TTC549 (cell line): ENCODE data around the gene CDH1.
"Not testable (repeated sequence)": the region's sequence is repeated elsewhere in the genome, so short reads cannot be mapped to it uniquely, and the experiment has no call there.

Experiments
- FAIRE-seq: peaks from 2 replicates; lab custom pipeline; 2012; peaks lifted over from hg19 to GRCh38; lab: Jason Lieb, UNC

Gene CDH1

DNA sequence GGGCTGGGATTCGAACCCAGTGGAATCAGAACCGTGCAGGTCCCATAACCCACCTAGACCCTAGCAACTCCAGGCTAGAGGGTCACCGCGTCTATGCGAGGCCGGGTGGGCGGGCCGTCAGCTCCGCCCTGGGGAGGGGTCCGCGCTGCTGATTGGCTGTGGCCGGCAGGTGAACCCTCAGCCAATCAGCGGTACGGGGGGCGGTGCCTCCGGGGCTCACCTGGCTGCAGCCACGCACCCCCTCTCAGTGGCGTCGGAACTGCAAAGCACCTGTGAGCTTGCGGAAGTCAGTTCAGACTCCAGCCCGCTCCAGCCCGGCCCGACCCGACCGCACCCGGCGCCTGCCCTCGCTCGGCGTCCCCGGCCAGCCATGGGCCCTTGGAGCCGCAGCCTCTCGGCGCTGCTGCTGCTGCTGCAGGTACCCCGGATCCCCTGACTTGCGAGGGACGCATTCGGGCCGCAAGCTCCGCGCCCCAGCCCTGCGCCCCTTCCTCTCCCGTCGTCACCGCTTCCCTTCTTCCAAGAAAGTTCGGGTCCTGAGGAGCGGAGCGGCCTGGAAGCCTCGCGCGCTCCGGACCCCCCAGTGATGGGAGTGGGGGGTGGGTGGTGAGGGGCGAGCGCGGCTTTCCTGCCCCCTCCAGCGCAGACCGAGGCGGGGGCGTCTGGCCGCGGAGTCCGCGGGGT is at the start of gene CDH1:
TSS of gene CDH1 (plus strand) at position 247 of the 684 bp plus-strand sequence. CDS start at position 371, 124 bp downstream.
- FAIRE-seq, result no peak

DNA sequence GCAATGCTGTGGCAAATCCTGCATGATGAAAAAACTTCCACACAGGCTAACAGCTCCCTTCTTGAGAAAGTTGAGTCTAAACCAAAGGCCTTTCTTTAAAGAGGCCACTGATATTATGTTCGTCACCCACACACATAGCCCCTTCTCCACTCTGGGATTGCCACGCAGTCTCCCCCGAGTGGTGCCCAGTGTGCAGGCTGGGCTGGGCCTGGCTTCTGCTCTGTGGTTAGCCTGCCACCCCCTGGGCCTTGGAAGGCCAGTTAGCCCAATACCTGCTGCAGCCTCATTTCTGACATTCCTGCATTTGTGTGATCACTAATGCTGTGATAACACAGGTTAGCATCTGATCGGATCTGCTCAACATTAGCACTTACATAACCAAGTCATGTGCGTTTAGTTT is 47.2 kb upstream of the CDH1 start:
- no peak for FAIRE-seq

DNA sequence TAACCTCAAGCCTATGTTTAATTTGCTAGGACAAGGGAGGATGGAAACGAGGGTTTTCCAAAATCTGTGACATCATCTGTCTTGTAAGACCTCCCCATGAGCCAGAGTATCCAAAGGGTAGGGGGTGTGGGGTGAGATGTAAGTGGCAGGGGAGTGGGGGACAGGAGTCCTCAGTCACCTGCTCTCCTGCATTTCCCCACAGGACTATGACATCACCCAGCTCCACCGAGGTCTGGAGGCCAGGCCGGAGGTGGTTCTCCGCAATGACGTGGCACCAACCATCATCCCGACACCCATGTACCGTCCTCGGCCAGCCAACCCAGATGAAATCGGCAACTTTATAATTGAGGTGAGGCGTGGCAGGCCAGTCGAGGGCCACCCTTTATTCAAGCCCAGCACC is 41.5 kb upstream of the CDH1 start:
- FAIRE-seq, result no peak

DNA sequence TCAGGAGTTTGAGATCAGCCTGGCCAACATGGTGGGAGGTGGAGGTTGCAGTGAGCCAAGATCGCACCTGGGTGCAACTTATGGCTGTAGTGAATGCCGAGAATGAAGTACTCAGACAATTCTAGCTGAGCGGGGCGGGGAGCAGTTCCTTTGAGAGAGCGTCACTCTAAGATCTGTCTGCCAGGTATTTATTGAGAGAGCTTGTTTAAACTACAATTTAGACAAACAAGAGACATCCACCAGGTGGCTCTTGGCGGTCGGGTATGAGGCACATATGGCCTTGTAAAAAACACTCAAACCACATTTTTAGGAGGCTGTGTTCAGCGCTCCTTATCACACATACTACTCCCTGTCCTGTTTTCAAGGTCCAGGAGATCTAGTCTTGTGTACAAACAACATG is 40.6 kb upstream of the CDH1 start:
- FAIRE-seq, result no peak

DNA sequence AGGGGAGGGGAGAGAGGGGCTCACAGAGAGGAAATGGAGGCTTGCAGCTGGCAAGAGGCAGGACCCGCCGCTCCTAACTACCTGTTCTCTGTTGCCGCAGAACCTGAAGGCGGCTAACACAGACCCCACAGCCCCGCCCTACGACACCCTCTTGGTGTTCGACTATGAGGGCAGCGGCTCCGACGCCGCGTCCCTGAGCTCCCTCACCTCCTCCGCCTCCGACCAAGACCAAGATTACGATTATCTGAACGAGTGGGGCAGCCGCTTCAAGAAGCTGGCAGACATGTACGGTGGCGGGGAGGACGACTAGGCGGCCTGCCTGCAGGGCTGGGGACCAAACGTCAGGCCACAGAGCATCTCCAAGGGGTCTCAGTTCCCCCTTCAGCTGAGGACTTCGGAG is 39.0 kb upstream of the CDH1 start:
- no peak for FAIRE-seq

DNA sequence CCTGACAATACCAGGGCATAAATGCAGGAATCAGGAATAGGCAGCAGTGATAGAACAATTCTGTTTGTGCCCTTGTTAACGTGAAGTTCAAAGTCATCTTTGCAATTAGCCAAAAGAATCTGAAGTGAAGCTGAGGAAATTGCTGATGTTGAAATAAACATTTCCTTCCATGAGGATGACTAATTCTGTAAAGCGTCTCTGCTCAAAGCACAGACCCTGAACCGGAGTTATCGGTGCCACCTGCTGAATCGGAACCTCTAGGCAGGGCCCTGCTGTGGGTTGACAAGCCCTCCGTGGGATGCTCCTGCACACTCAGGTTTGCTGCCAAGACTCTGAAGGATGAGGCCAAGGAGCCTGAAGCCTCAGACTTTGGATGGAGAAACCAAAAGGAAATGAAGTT is 37.0 kb upstream of the CDH1 start:
- FAIRE-seq, result no peak

DNA sequence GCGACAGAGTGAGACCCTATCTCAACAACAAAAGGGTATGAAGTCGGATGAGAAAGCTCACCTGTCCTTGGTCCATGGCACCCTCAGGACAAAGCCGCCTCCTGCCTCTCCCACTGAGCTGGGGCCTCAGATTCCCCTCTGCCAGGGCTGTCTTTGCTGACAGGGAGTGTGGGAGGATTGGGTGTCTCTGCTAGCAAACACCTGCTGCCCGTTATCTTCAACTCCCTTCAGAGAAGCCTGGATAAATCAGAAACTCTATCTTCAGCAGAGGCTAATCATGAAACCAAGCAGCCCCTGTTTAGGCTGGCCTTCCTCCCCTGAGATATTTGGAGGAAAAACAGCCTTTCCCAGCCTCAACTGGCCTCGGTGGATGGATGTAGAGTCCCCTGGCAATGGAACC is 36.3 kb upstream of the CDH1 start:
- no peak for FAIRE-seq

DNA sequence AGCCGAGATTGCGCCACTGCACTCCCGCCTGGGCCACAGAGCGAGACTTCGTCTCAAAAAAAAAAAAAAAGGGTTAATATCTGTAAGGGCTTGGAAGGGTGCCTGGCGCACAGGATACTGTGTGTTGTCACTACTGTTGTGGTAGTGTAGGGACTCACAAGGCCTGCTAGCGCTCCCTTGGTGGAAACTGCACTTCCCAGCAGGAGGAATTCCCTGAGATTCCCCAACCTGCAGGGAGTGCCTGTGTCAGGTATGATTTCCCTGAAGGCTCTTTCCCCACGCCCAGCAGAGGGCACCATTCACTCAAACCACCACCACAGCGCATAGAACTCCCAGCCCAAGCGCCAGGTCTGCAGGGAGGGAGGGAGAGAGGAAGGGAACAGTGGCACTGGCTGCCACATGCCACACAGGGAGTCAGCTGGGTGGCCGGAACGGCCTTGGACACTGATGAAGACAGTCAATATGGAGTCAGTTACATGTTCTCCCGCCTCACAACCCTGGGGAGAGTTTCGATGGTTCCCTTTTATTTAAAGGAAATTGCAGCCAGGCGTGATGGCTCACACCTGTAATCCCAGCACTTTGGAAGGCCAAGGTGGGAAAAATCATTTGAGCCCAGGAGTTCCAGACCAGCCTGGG is 32.7 kb upstream of the CDH1 start:
- FAIRE-seq, result no peak

DNA sequence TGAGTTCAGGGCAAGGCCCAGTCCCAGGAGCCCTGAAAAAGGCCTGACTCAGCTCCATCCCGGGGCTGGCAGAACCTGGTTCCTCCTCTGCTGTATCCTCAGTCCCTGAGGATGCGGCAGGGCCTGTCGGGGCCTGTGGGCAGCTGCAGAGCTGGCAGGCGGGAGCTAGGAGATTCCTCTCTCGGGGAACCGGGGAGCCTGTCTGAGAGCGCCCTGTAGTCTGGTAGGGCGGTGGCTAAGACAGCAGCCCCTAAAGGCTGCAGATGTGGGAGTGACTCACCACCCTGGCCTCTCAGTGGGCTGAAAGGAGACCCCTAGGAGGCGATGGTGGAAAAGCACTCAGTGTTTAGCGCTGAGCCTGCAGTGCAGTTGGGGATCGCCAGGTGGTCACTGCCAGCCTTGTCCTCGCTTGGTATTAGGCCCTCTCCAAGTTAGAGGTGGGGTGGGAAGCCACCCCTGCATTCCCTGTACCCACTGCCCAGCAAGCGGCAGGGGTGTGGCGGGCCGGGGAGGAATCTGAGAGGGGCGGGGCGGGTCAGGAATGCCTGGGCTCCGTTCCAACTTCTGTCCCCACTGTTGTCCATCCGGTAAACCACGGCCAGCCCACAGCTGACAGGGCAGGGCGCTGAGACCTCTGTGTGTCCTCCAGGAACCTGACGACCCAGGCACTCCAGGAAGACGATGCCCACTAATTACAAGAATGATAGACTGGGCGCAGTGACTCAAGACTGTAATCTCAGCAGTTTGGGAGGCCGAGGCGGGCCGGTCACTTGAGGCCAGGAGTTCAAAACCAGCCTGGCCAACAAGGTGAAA is 29.5 kb upstream of the CDH1 start:
- FAIRE-seq, result no peak

DNA sequence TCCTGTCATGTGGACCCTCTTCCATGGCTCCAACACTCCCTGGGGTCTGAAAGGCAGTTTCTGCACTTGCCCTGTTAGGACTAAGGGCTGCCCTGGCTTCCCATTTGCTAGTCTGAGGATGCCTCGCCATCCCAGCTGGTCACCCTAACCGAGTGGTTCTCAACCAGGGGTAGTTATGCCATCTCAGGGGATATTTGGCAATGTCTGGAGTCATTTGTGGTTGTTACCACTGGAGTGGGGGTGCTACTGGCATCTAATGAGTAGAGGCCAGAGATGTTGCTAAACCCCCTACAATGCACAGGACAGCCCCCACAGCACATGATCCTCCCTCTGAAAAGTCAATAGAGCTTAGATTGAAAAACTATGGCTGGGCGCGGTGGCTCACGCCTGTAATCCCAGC is 26.9 kb upstream of the CDH1 start:
- FAIRE-seq, result no peak

DNA sequence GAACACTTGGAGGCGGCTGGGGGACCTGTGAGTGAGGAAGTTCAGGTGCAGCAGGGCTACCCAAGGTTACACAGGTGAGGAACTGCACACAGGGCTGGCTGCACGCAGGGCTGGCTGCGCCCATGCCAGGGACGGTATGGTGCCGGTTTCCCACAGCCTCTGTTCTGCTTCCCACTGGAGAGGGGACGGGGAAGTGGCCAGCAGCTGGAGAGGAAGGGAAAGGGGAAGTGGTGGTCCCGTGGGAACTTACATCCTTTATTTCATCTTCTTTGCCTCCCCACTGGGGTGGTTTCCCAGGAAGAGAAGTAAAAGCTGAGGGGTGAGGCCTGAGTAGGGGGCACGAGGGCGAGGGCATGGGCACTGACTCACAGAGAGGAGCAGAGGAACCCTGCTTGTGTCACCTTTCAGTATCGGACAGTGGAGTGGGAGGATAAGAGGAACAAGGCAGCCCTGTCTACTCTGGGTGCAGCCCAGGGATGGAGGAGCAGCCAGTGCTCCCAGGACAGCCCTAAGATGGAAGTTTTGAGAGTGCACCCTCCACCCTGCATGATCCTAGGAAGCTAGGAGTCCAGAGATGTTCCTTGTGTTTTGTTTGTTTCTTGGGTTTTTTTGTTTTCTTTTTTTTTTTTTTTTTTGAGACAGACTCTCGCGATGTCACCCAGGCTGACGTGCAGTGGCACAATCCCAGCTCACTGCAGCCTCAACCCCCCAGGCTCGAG is 25.5 kb upstream of the CDH1 start:
- no peak for FAIRE-seq

DNA sequence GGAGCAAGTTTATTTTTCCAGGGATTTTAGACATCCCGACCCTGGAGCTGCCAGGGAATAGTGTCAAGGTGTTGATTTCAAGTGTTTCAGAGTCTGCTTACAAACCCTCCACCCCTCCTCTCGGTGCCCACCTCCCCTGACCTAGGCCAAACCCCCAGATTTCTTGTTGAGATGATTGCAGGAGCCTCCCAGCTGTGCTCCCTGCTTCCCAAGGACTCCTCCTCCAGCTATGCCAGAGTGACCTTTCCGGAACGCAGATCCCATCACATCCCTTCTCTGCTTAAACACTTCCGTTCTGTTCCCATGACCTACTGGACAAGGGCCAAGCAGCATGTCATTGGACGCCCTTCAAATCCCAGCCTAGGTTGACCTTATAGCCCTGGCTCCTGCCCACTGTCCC is 23.7 kb upstream of the CDH1 start:
- no peak for FAIRE-seq

DNA sequence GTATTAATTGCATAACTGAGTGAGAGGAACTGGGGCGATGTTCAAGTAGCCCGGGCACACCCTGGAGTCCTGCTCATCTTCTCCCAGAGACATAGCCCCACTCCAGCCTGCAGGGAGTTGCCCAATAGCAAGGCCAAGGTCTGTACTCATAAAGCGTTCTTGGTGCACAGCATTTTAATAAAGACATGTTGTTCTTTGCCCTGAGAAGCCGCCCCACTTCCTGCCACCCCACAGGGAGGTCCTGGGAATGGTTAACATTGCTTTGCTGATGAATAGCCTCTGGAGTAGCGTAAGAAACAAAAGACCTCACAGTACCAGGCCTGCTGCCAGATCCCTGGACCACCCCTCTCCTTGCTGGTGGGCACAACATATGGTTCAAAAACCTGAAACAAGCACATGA is 21.6 kb upstream of the CDH1 start:
- no peak for FAIRE-seq

DNA sequence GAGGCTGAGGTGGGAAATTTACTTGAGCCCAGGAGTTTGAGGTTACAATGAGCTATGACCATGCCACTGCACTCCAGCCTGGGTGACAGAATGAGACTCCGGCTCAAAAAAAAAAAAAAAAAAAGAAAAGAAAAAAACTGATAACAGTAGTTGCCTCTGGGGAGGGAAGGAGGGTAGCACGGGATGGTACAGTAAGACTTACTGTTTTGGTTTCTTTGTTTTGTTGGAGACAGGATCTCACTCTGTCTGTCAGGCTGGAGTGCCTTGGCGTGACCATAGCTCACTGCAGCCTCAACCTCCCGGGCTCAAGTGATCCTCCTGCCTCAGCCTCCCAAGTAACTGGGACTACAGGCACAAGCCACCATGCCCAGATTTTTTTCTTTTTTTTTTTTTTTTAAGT is 20.6 kb upstream of the CDH1 start:
- not testable (repeated sequence) for FAIRE-seq

DNA sequence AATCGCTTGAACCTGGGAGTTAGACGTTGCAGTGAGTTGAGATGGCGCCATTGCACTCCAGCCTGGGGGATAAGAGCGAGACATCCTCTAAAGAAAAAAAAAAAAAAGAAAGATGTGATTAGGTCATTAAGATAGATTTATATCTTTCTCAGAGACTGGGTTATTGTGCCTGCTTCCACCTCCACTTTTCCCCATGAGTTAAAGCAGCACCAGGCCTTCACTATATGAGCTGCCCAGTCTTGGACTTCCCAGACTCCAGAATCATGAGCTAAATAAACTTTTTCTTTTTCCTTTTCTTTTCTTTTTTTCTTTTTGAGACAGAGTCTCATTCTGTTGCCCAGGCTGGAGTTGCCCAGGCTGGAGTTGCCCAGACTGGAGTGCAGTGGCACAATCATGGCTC is 19.4 kb upstream of the CDH1 start:
- no peak for FAIRE-seq

DNA sequence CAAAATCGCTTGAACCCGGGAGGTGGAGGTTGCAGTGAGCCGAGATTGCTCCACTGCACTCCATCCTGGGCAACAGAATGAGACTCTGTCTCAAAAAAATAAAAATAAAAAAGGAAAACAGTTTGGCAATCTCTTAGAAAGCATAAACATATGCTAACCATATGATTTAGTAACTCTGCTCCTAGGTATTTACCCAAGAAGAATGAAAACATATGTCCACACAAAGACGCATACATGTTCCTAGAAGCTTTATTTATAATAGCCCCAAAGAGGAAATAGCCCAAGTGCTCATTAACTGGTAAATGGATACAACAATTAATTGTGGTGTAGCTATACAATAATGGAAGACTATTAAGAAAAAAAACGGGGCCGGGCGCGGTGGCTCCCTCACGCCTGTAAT is 18.5 kb upstream of the CDH1 start:
- no peak for FAIRE-seq

DNA sequence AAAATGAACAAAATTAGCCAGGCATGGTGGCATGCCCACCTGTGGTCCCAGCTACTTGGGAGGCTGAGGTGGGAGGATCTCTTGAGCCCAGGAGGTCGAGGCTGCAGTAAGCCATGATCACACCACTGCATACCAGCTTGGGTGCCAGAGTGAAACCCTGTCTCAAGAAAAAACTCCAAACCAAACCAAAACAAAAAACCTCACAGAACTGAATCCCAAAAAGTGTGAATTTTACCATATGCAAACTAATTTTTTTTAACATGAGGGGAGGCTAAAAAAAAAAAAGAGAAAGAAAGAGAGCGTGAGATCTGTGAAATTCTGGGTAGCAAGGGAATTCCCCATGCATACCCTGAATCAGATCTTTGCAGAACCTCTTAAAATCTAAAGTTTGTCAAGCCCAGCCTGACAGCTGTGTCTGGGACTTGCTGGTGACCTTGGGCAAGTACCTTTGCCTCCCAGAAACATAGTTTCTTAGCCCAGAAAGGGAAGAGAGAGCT is 17.1 kb upstream of the CDH1 start:
- FAIRE-seq, result no peak

DNA sequence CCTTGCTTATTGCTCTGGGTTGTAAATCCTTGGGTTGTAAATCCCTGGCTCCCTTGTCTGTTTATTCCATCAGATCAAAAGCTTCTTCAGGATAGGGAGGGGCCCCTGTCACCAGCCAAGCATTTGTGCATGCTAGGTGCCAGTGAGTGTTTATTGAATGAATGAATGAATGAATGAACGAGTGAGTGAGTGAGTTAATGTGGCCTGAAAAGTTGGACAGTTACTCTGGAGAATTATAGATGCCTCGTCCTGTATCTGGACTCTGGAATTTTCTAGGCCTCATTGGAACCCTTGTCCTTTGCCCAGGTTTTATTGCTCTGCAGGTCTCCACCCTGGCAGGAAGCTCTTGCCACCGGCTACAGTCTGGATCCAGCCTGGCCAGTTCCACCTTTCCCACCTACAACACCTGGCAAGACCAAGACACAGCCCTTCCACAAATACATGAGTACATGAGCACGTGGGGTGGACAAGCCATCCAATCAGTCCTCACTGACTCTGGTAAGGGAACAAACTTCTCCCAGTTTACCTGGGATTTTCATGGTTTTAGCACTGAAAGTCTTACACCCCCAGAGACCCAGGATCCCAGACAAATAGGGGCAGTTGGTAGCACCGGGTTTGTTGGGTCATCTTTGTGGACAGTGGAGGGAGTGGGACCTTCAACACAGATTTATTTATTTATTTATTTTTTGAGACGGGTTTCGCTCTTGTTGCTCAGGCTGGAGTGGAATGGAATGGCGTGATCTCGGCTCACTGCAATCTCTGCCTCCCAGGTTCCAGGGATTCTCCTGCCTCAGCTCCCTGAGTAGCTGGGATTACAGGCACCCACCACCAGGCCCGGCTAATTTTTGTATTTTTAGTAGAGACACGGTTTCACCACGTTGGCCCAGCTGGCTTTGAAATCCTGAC is 14.7 kb upstream of the CDH1 start:
- FAIRE-seq, result no peak

DNA sequence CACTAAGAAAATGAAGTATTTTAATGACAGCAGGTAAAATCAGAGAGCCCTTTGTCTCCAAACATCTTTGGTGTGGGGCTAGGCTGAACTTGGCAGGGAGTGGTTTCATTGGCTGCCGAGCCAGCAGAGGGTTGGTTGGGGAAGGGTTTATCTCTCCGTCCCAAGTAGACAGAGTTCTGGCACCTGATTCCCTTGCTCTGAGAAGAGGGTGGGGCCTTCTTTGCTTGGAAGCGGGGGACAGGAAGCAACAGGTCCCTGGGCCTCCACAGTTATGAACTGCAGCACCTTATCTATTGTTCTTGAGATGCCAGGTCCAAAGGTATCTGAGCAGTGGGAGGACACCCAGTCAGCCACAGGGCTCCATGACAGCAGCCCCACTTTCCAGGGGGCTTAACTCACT is 12.3 kb upstream of the CDH1 start:
- no peak for FAIRE-seq

DNA sequence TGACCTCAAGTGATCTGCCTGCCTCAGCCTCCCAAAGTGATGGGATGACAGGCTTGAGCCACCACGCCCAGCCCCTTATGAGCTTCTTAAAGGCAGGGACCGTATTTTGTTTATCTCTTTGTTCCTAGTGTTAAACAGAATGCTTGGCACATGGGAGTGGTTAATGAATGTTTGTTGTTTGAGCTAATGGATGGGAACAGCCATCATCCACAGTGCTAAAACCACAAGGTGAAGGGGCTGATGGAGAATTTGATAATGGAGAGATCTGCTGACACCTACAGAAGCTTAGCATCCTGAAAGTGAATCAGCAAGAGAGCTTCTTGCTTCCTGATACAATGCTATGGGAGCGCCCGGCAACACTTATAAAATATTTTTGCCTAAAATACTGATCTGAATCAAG is 8.6 kb upstream of the CDH1 start:
- FAIRE-seq, result no peak

DNA sequence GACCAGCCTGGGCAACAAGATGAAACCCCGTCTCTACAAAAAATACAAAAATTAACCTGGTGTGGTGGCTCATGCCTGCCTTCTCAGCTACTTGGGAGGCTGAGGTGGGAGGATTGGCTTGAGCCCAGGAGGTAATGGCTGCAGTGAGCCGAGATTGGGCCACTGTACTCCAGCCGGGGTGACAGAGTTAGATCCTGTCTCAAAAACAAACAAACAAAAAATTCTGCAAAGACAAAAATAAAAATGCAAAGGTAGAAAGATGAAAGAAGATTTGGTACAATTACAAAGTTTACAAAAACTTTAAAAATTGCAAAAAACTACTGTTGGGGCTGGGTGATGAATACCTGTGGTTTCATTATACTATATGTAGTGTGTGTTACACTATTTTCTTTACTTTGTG is 5.5 kb upstream of the CDH1 start:
- no peak for FAIRE-seq
